Measurements from ENCODE around the gene TP73.

The TP73 gene

DNA sequence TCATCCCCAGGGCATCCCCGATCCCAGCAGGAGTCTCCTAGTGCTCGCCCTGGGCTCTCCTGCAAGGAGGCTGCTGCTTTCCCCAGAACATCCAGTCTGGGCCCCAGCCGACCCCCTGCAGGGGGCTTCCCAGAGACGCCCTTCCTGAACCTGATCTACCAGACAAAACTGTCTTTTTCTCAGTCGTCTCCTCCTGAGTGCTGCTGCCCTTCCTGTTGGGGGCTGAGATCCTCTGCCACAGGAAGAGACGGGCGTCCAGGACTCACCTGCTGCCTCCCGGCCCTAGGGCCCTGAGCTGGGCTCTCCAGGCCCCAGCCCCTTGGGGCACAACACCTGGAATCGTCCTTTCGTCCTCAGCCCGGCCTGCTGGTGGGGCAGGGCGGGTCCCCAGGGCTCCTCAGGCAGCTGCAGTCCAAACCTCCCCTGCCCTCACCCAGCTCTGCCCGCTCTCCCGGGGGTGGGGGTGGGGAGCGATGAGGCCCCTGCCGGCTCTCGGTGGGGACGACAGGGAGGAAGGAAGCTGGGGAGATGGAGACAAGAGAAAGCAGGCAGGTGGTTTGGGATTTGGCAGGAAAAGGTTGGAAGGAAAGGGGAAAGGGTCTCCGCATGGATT, 36.9 kb downstream of the TP73 start:
- DNase-seq (ENCODE audit: low spot score), result no peak

DNA sequence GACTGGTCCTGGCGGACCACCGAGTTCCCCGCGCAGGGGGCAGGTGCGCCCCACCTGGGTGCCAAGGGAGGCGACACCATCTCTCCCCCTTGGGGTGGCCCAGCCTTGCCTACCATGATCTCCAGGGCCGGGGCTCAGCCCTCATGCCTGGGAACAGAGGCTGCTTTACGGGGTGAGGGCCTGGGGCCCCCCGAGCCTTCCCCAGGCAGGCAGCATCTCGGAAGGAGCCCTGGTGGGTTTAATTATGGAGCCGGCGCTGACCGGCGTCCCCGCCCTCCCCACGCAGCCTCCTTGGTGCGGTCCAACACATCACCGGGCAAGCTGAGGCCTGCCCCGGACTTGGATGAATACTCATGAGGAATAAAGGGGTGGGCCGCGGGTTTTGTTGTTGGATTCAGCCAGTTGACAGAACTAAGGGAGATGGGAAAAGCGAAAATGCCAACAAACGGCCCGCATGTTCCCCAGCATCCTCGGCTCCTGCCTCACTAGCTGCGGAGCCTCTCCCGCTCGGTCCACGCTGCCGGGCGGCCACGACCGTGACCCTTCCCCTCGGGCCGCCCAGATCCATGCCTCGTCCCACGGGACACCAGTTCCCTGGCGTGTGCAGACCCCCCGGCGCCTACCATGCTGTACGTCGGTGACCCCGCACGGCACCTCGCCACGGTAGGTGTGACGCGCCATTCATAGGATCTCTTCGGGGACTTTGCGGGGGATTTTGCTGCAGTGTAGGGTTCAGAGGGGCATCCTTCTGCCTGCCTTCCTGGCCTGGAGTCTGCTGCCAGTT, 38.2 kb downstream of the TP73 start:
- DNase-seq (ENCODE audit: low spot score), result no peak

DNA sequence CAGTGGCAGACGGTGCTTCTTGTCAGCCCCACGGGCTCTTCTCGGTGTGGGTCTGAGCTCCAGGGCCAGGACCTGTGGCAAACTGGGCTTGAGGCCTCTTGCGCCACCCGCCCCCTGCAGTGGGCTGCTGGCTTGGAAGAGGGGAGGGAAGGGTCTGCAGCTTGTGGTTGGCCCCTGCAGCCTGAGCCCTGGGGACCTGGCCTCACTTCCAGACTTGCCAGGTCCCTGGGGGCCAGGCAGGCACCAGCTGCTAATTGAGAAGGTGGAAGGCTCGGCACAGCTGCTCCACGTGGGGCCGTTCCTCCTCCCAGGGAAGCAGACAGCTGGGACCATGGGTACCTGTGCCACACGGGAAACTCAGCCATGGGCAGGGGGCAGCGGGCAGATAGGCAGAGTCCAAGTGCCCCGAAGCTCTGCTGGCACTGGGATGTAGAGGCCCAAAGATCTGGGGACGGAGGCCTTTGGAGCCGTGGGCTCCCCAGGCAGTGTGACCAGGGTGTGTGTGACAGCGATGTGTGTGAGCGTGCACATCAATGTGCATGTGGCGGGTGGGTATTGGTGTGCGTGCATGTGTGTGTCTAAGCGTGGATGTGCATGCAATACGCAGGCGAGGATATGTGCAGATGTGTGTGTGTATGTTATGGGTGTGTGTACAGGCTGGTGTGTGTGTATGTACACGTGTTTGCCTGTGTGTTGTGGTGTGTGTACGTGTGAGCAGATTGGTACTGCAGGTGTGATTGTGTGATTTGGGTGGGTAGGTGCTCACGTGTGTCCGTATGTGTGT, 39.3 kb downstream of the TP73 start:
- DNase-seq (ENCODE audit: low spot score), result no peak

GRCh38 chr1:3692598-3692997, 40.3 kb downstream of the TP73 start:
- DNase-seq (ENCODE audit: low spot score), result no peak

- DNase-seq (ENCODE audit: low spot score), result no peak
Measured at GRCh38 chr1:3693321-3693720, 41.0 kb downstream of the TP73 start.

DNA sequence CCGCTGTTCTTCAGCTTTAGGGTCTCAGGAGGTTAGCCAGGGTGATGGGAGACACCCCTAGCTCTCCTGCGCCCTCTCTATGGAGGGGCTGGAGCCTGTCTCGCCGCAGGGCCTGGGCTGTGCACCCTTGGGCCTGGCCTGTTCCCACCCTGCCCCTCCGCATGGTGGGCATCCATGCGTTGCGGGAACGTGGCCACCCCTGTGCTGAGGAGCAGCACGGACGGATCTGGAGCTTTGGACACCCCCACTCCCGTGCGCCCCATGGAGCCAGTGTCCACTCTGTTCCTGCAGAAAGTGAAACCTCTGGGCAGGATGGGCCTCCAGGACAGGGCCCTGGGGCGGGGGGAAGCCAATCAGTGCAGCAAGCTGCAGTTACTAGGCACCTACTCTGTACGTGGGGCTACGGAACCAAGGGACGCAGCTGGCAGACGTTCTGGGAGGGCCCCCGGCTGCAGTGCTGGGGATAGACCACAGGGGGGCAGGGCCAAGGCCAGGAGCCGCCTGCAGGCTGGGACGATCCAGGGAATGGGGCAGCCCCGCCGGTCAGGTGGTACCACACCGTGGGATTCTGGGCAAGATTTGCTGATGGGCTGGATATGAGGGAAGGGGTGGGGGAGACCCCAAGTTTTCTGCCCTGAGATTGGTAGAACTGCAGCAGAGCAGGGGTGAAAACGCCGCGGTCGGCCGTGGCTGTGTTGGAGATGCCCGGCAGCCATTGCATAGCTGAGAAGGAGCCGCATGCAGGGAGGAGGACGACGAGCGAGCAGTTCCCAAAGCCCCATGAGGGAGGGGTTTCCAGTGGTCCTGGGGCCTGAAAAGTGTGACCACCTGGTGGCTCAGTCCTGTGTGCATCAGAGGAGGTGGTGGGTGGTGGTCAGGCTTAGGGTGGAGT, 43.3 kb downstream of the TP73 start:
- DNase-seq (ENCODE audit: low spot score), result peak; percentile 85

DNA sequence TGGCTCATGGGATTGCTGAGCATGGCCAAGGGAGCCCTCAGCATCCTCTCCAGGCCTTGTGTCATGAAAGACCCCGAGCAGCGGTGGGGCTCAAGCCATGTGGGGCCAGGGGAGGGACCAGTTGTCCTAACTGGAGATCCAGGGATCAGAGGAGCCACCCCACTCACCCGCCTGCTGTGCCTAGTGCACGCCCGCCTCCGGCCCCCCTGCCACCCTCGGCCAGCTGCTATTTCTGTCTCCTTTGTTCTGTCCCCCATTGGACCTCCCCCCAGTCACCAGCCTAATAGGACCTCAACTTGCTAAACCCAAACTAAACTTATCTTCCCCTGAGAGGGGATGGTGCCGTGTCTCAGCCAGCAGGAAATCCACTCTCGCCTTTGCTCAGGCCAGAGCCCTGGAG, 44.4 kb downstream of the TP73 start:
- DNase-seq (ENCODE audit: low spot score), result no peak

DNA sequence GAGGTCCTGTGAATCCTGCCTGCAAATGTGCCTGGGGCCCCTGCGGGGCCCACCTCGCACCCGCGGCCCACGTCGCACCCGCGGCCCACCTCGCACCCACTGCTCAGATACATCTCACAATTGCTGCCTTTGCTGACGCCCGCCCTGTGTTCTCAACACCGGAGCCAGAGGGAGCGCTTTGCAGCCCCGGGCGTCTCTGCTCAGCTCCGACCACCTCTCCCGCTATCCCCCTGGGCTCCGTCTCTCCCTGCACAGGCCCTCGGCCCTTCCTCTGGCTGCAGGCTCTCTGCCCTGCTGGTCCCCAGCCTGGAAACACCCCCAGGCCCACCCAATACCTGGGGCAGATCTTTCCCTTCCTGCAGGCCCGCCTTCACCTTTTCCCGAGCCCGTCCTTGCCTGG, 44.8 kb downstream of the TP73 start:
- DNase-seq (ENCODE audit: low spot score), result no peak

GRCh38 chr1:3697810-3698209, 45.5 kb downstream of the TP73 start:
- DNase-seq (ENCODE audit: low spot score), result no peak

GRCh38 chr1:3698660-3699408, 46.5 kb downstream of the TP73 start:
- no peak for DNase-seq (ENCODE audit: low spot score)

- DNase-seq (ENCODE audit: low spot score), result no peak
Measured at GRCh38 chr1:3699596-3699995, 47.3 kb downstream of the TP73 start.

DNA sequence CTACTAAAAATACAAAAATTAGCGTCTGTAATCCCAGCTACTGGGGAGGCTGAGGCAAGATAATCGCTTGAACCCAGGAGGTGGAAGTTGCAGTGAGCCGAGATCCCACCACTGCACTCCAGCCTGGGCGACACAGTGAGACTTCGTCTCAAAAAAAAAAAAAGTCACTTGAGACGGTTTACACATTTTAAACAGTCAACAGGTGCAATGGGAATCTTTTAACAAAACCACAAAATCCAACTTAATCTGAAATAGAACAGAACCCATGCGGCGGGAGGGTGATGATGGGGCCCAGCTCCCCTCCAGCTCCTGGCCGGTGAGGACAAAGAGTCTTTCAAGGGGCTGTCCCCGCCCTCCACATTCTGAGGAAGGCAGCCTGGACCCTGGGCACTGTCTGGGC, 48.3 kb downstream of the TP73 start:
- DNase-seq (ENCODE audit: low spot score), result no peak

DNA sequence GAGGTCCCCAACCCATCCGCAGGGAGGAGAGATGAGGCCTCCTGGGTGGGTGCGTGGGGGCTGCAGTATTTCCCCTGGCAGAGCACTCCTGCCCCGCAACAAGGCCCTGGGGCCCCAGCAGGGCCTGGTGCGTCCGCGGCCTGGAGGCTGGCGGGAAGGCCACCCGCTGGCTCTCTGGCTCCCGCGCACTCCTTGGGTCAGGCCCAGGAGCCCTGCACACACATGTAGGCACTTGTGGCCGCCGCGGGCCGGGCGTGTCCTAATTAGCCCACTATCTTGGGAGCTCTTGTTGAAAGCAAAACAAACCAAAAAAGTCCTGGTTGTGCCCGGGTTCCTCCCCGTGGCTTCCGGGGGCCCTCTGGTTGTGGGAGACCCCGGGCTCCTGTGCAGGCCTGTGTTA, 50.2 kb downstream of the TP73 start:
- no peak for DNase-seq (ENCODE audit: low spot score)

- no peak for DNase-seq (ENCODE audit: low spot score)
Measured at GRCh38 chr1:3702990-3703728, 50.8 kb downstream of the TP73 start.

DNA sequence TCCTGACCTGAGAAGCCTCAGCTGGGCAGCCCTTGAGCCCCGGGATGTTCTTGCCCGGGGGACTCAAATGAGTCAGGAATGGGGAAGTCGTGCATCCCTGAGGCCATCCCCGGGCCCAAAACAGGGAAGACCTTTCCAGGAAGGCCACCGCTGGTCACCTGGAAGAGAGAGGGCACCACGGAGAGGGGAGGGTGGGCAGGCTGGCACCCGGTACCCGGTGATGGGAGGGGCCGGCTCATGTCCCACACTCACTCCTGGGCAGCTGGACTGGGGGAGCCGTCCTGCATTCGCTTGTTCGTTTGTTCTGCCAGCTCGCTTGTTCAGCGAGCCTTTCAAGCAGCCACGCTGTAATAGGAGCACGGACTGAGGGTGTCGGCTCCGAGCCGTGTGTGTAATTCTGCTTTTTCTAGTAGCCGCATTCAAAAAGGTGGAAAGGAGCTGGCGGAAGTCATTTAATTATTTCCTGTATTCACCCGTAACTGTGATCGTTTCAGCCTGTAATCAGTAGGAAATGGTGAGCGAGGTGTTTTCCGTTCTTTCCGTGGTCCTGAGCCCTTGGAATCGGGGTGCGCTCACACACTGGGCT, 51.6 kb downstream of the TP73 start:
- no peak for DNase-seq (ENCODE audit: low spot score)

DNA sequence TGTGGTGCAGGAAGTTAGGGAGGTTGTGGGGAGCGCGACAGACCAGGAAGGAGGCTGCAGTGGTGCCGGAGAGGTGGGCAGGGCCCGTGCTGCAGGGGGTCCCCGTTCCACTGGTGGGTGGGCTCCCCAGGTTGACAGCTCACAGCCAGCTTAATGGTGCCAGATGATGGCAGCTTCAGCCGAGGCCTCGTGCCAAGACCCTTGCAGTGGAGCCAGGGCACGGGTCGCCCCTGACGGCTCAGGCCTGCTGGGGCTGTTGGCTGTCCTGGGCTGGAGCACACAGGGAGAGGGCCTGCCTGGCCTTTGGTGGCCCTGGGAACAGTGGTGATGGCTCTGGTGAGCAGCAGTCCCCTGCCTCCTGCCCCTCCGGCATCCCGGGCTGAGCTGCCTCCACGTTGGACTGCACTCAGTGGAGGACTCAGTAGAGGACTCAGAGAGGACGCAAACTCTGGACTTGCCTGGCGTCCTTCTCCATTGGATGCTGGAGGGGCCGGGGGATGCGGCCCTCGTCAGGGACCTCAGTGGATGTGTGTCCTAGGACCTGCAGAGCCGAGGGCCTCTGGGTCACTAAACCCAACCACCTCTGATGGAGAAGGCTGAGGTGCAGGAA, 53.1 kb downstream of the TP73 start:
- DNase-seq (ENCODE audit: low spot score), result no peak

- no peak for DNase-seq (ENCODE audit: low spot score)
Measured at GRCh38 chr1:3706651-3707297, 54.5 kb downstream of the TP73 start.

DNA sequence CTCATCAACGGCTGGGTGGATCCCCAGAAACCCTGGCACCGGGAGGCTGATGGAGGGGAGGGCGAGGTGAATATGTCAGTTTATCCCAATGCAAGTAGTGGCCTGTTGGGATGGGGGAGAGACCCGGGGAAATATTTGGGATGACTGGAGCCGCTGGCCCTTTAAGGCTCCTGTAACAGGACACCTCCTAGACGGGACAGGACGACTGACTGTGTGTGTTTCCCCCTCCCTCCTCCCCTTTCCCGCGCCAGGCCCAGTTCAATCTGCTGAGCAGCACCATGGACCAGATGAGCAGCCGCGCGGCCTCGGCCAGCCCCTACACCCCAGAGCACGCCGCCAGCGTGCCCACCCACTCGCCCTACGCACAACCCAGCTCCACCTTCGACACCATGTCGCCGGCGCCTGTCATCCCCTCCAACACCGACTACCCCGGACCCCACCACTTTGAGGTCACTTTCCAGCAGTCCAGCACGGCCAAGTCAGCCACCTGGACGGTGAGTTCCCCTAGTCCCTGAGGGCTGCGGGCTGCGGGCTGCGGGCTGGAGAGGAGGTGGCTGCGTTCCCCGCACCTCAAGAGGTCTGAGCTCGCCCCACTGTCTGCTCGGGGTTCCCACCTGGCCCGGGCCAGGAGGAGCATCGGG, 55.1 kb downstream of the TP73 start:
- no peak for DNase-seq (ENCODE audit: low spot score)

DNA sequence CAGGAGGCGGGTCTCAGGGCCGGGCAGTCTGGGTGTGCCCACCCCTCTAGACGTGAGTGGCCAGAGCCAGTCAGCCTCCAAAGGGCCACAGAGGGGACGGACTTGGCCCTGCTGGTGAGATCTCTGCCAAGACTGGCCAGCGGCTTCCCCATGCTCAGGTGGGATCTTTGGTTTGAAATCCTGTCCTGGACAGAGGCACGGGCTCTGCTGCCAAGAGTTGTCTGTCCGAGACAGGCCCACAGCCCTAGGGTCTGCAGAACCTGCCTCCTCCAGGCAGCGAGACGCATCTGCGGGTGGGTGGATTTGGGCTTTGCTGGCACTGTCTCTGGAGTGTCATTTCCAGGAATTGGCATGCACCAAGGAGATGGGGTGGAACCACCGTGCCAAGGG, 55.6 kb downstream of the TP73 start:
- DNase-seq (ENCODE audit: low spot score), result no peak
